Sciatic nerve (tissue), 2 donors: ENCODE results near the gene FAM181A. TPM values are rescaled to one million over a fixed set of nuclear protein-coding genes. Genes with fewer than 3 reads are reported as not detected.
A peak's percentile ranks its signal among the peaks of the same experiment; 100 is the strongest.

Source experiments
- ATAC-seq: fragments of 200-7000 bp; cut with Tn5 transposase; one replicate; pipeline ENCODE4 v1.9.1; 2020; ENCODE audit warnings: mild to moderate bottlenecking, moderate library complexity
- DNase-seq: peaks from one replicate; pipeline ENCODE4 v3.0.0-alpha.2; 2020; ENCODE audit warnings: low spot score
- intact Hi-C: fragments of 100-400 bp; cut with DNase I; formaldehyde crosslinking; loops from one replicate; pipeline ENCODE4 v1.14.2; 2022
- total RNA-seq: library from RNA; stranded (reverse); fragmentation: NEBNext Ultra II Directional; extraction: Animal tissue kit (Norgen Biotek cat#: 25700); gene quantifications from one replicate; pipeline ENCODE4 v1.2.1, GENCODE V29; 2021
- donor health status: DM: no; HTN: no; CAD: no.
- donor health status: DM: no; HTN: no; CAD: no.

The FAM181A gene
- total RNA-seq, 1 donor from 2014 or later = not detected

GRCh38 chr14:93925374-93925895 lies 1.7 kb upstream of the FAM181A start:
- intact Hi-C loops = no loop called here
- ATAC-seq = no peak
- DNase-seq = no peak

- intact Hi-C loops = no loop called here
- DNase-seq = no peak
- no peak for ATAC-seq
These were observed 785 bp upstream of the FAM181A start for GRCh38 chr14:93926245-93926872.

GRCh38 chr14:93927800-93928145 lies 629 bp downstream of the FAM181A start:
- ATAC-seq = no peak
- DNase-seq = no peak
- intact Hi-C loops = no loop called here

- ATAC-seq = no peak
These were observed 1.3 kb downstream of the FAM181A start for GRCh38 chr14:93928184-93929047.

GRCh38 chr14:93929048-93929535 lies 1.9 kb downstream of the FAM181A start:
- no peak for DNase-seq
- ATAC-seq = no peak
- intact Hi-C loops = no loop called here

More at GRCh38 chr14:93928184-93929047, 1.3 kb downstream of the FAM181A start:
- intact Hi-C loops = no loop called here
- no peak for DNase-seq

- DNase-seq (no peak), ATAC-seq (no peak)
- intact Hi-C loops = no loop called here
These were observed 2.5 kb downstream of the FAM181A start for GRCh38 chr14:93929657-93930056.

GRCh38 chr14:93930296-93930988 lies 3.3 kb downstream of the FAM181A start:
- ATAC-seq (no peak), DNase-seq (no peak)
- intact Hi-C loops = no loop called here

- intact Hi-C loops = no loop called here
- DNase-seq (no peak), ATAC-seq (no peak)
These were observed 3.8 kb downstream of the FAM181A start for GRCh38 chr14:93930989-93931307.

GRCh38 chr14:93932642-93933041 lies 5.5 kb downstream of the FAM181A start:
- intact Hi-C loops = no loop called here
- no peak for ATAC-seq
- no peak for DNase-seq

- no peak for ATAC-seq
- DNase-seq = no peak
- intact Hi-C loops = no loop called here
These were observed 8.1 kb downstream of the FAM181A start for GRCh38 chr14:93935213-93935612.

GRCh38 chr14:93936245-93936644 lies 9.1 kb downstream of the FAM181A start:
- ATAC-seq = no peak
- intact Hi-C loops = no loop called here
- DNase-seq = no peak

- DNase-seq (no peak), ATAC-seq (no peak)
- intact Hi-C loops = no loop called here
These were observed 9.8 kb downstream of the FAM181A start for GRCh38 chr14:93936926-93937325.

- ATAC-seq (no peak), DNase-seq (no peak)
- intact Hi-C loops = no loop called here
These were observed 10.4 kb downstream of the FAM181A start for GRCh38 chr14:93937519-93937918.

GRCh38 chr14:93938751-93939303 lies 11.7 kb downstream of the FAM181A start:
- intact Hi-C loops = no loop called here
- DNase-seq (no peak), ATAC-seq (no peak)

GRCh38 chr14:93939304-93940229 lies 12.4 kb downstream of the FAM181A start:
- intact Hi-C loops = loop anchor here (5.0 kb wide), 1 partner anchor 63 kb away; no protein-coding TSS in a partner anchor
- DNase-seq (peak; percentile 89), ATAC-seq (peak; percentile 86)

- intact Hi-C loops = loop anchor here (5.0 kb wide), 1 partner anchor 62 kb away; no protein-coding TSS in a partner anchor
- DNase-seq (no peak), ATAC-seq (no peak)
These were observed 13.3 kb downstream of the FAM181A start for GRCh38 chr14:93940437-93940836.

- DNase-seq = no peak
These were observed 14.3 kb downstream of the FAM181A start for GRCh38 chr14:93941293-93941910.

GRCh38 chr14:93943052-93943451 lies 15.9 kb downstream of the FAM181A start:
- intact Hi-C loops = loop anchor here (5.0 kb wide), 1 partner anchor 59 kb away; no protein-coding TSS in a partner anchor
- no peak for ATAC-seq
- no peak for DNase-seq

More at GRCh38 chr14:93941293-93941910, 14.3 kb downstream of the FAM181A start:
- no peak for ATAC-seq
- intact Hi-C loops = loop anchor here (5.0 kb wide), 1 partner anchor 61 kb away; no protein-coding TSS in a partner anchor
